ENCODE measurements around the gene SEMA5B. TPM values are rescaled to one million over a fixed set of nuclear protein-coding genes. Genes with fewer than 3 reads are reported as not detected.

SEMA5B gene
- total and polyA plus RNA-seq, 9 of the 15 experiments (the other 6 are each of a cell fraction or from before 2014, with no cell fraction given), result not detected

DNA sequence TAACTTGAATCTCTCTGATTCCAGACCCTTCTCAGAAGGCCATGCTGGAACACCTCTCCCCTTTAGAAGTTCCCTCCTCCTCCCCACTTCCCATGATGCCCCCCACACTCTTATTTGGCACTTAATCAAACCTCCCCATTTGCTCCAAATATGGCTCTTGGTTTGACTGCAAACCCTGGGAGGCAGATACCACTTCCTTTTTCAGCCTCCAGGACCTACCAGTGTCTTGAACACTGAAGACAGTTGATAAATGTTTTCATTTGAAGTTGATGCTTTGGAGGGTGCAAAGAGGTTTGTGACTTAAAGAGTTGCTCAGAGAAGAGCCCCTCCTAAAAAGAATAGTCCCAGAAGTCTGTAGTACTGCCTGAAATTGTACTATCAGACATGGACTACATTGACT, 61.5 kb downstream of the SEMA5B start:
- Histone ChIP-seq H3K36me3 (ENCODE audit: control insufficient read depth, insufficient read depth, low read length) (no peaks in the 10 kb centered on the region), H3K4me1 (replicated peaks in 1 of 2; ENCODE audit: control insufficient read depth in 2 of 2, insufficient read depth in 2 of 2, low read length in 2 of 2) (no peaks in the 10 kb centered on the region), H4K20me1 (replicated peaks; ENCODE audit: control insufficient read depth, insufficient read depth, low read length) (no peaks in the 10 kb centered on the region), H3K9me3 (replicated peaks; ENCODE audit: control insufficient read depth, insufficient read depth, low read depth, low read length) (no peaks in the 10 kb centered on the region), H3K9ac (ENCODE audit: insufficient read depth in 1 of 2, low read depth in 2 of 2, low read length in 2 of 2) (no peak overlapping the region), H3K27me3 (ENCODE audit: control insufficient read depth in 2 of 2, insufficient read depth in 2 of 2, low read length in 2 of 2) (peaks cover 4 to 47% of the 10 kb centered on the region in 2 experiments; a peak in 2 of 5 replicates), H3K4me3 (no peak overlapping the region), H3K9me1 (ENCODE audit: control insufficient read depth, insufficient read depth, low read length) (no peaks in the 10 kb centered on the region), H2AFZ (ENCODE audit: low read depth, low read length) (no peak overlapping the region), H3K79me2 (ENCODE audit: control insufficient read depth, insufficient read depth, low read length) (no peaks in the 10 kb centered on the region), H3K27ac (ENCODE audit: extremely low read depth, low read depth, low read length) (no peak overlapping the region), H3K4me2 (ENCODE audit: insufficient read depth, low read length) (no peak overlapping the region)
- DNase-seq (ENCODE audit: extremely low read depth in 1 of 4, low spot score in 3 of 4) (no peak), FAIRE-seq (no peak), ATAC-seq (no peak)
- intact Hi-C loops (cut with micrococcal nuclease), result no loop called here
- ChIA-PET POLR2A (no interaction called here), CTCF (ENCODE audit: low intra/inter-chr PET ratio) (no interaction called here)
- in situ Hi-C loops (cut with MboI), result no loop called here
- BruUV-seq (replicated peaks), result no TSS peak
- TF ChIP-seq PATZ1 (CRISPR knock-in tag; IDR thresholded peaks at IDR 0.05; ENCODE audit: borderline replicate concordance) (no peak), PTBP1 (IDR thresholded peaks at IDR 0.05; ENCODE audit: low read depth, low read length) (no peak)

DNA sequence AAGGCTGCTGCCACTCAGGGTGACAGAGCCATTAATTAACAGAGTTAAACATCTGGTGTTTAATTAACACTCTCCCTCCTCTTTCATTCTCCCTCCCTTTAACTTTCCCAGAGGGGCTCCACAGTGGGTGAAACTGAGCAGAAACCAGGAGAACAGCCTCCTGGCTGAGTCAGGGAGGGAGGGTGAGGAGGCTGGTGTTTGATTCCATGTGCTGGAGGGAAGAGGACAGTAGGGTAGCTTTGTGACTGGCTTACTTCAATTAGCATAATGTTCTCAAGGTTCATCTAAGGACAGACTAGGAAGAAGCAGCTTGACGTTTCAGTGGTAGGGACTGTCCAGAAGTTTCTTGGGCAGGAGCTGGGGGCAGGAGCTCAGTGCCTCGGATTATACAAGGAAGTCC, 62.8 kb downstream of the SEMA5B start:
- BruUV-seq (replicated peaks), result no TSS peak
- Histone ChIP-seq H3K27ac (ENCODE audit: extremely low read depth, low read depth, low read length) (no peak overlapping the region), H3K4me1 (replicated peaks in 1 of 2; ENCODE audit: control insufficient read depth in 2 of 2, insufficient read depth in 2 of 2, low read length in 2 of 2) (no peaks in the 10 kb centered on the region), H3K4me3 (no peak overlapping the region), H3K9me1 (ENCODE audit: control insufficient read depth, insufficient read depth, low read length) (no peaks in the 10 kb centered on the region), H3K27me3 (ENCODE audit: control insufficient read depth in 2 of 2, insufficient read depth in 2 of 2, low read length in 2 of 2) (peaks cover 4 to 41% of the 10 kb centered on the region in 2 experiments; a peak in 2 of 5 replicates), H3K79me2 (ENCODE audit: control insufficient read depth, insufficient read depth, low read length) (no peaks in the 10 kb centered on the region), H4K20me1 (replicated peaks; ENCODE audit: control insufficient read depth, insufficient read depth, low read length) (no peaks in the 10 kb centered on the region), H3K9me3 (replicated peaks; ENCODE audit: control insufficient read depth, insufficient read depth, low read depth, low read length) (no peaks in the 10 kb centered on the region), H2AFZ (ENCODE audit: low read depth, low read length) (no peak overlapping the region), H3K9ac (ENCODE audit: insufficient read depth in 1 of 2, low read depth in 2 of 2, low read length in 2 of 2) (no peak overlapping the region), H3K4me2 (ENCODE audit: insufficient read depth, low read length) (no peak overlapping the region), H3K36me3 (ENCODE audit: control insufficient read depth, insufficient read depth, low read length) (no peaks in the 10 kb centered on the region)
- ChIA-PET POLR2A (interaction anchor here (0.7 to 0.8 kb wide), 2 partner anchors 8 to 26 kb away, joined by 3 read pairs; no protein-coding TSS in a partner anchor), CTCF (ENCODE audit: low intra/inter-chr PET ratio) (no interaction called here)
- in situ Hi-C loops (cut with MboI), result no loop called here
- DNase-seq (ENCODE audit: extremely low read depth in 1 of 4, low spot score in 3 of 4) (no peak), FAIRE-seq (no peak), ATAC-seq (no peak)
- 0% methylated on average over 1 of the region's 2 CpGs for WGBS (ENCODE audit: insufficient coverage, low coverage, missing lambda C conversion rate)
- intact Hi-C loops (cut with micrococcal nuclease), result no loop called here
- TF ChIP-seq ZNF699 (CRISPR knock-in tag; IDR thresholded peaks at IDR 0.05; ENCODE audit: insufficient replicate concordance) (no peak), SMAD2 (IDR thresholded peaks at IDR 0.05; ENCODE audit: low read depth, low read length) (no peak), SMAD1 (IDR thresholded peaks at IDR 0.05; ENCODE audit: low read depth, low read length, partially characterized antibody) (no peak), HMG20A (CRISPR knock-in tag; conservative IDR thresholded peaks at IDR 0.05) (no peak), PHB (CRISPR knock-in tag; IDR thresholded peaks at IDR 0.05) (no peak), FOXM1 (IDR thresholded peaks at IDR 0.05; ENCODE audit: low read depth) (no peak), FOXM1 (CRISPR knock-in tag; IDR thresholded peaks at IDR 0.05; ENCODE audit: low read depth) (no peak), HCFC1 (IDR thresholded peaks at IDR 0.05; ENCODE audit: low read depth, low read length) (no peak)
- TF ChIP-seq, protein P1, sequence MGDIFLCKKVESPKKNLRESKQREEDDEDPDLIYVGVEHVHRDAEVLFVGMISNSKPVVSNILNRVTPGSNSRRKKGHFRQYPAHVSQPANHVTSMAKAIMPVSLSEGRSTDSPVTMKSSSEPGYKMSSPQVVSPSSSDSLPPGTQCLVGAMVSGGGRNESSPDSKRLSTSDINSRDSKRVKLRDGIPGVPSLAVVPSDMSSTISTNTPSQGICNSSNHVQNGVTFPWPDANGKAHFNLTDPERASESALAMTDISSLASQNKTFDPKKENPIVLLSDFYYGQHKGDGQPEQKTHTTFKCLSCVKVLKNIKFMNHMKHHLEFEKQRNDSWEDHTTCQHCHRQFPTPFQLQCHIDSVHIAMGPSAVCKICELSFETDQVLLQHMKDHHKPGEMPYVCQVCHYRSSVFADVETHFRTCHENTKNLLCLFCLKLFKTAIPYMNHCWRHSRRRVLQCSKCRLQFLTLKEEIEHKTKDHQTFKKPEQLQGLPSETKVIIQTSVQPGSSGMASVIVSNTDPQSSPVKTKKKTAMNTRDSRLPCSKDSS (IDR thresholded peaks at IDR 0.05; ENCODE audit: low read depth, partially characterized antibody), result no peak

Data from K562 (cell line).